HS-27A (cell line): Measurements from ENCODE around the gene HOTAIR.
A peak's percentile ranks its signal among the peaks of the same experiment; 100 is the strongest.

Experiments used
- DNase-seq: peaks from one replicate; pipeline ENCODE4 v3.0.0-alpha.2; 2012; ENCODE audit warnings: low read depth, missing footprints

Gene HOTAIR

GRCh38 chr12:54011665-54012532 lies 37.1 kb upstream of the HOTAIR start:
- DNase-seq, result no peak

- no peak for DNase-seq
These were observed 36.4 kb upstream of the HOTAIR start for GRCh38 chr12:54010972-54011664.

DNA sequence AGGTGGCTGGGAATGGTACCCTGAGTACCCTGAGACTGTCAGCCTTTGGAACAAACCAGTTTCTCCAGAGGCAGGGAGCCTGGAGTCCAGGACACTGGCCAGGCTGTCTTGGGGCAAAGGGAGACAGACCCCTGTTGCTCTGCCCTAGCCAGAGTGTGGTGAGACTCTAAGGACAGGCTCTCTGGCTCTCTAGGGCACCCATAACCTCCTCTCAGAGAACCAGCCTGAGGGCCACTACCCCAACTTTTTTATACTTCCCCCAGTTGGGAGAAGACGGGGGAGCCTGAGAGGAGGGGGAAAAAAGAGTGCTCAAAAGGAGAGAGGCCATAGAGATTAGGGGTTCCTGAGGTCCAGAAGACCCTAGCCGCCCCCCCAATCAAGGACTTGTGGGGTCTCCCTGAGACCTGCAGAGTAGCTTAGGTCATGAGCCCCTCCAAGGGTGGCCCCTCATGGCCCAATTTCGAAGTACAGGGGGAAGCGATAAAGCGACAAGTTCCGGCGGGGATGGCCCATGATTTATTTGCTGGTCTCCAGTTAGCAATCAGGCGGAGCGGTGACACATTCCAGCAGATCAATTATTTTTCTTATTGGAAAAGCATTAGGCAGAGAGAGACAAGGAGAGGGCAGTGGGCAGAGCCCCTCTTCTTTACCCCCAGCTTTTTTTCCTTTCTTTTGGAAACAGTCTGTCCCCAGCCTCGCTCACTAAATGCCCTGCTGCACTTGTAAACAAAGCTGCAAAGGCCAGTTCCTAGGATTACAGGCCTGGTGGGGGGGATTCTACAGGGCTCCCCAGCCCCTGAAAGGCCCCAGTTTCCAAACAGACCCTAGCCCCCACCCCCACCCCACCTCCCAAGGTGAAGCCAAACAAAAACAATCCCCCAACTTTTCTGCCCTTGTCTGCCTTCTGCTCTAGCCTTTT lies 35.6 kb upstream of the HOTAIR start:
- DNase-seq, result no peak

- no peak for DNase-seq
These were observed 34.7 kb upstream of the HOTAIR start for GRCh38 chr12:54009171-54010052.

- DNase-seq, result no peak
These were observed 33.5 kb upstream of the HOTAIR start for GRCh38 chr12:54008260-54008552.

DNA sequence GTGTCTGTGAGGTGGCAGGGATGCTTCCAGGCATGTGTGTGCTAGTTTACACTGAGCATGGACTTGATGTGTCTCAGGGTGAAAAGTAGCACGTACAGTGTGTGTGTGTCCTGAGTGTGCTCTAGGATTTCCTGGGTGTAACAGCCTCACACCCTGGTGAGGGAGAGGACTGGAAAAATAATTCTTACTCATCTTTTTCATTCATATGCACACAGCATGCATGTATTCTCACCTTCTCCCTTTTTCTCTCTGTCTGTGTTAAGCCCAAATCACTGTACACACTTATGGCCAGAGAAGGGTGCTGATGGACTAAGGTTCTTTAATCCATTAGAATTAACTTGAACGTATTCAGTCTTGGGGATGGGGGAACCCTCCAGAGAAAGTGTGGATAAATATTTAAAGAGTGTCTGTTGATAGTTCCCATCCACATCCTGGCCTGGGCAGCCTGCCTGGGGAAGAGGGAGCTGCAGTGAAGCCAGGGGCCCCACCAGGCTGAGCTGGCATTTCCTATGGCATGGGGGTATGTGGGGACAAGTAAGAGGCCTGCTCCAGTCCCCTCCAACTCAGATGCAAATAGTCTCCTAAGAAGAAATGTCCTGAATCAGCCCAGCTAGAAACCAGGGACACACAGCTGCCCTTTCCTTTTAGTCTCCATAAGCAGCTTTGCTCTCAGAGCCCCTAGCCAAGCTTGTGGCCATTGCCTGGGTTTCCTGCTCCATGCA lies 32.9 kb upstream of the HOTAIR start:
- DNase-seq, result no peak

DNA sequence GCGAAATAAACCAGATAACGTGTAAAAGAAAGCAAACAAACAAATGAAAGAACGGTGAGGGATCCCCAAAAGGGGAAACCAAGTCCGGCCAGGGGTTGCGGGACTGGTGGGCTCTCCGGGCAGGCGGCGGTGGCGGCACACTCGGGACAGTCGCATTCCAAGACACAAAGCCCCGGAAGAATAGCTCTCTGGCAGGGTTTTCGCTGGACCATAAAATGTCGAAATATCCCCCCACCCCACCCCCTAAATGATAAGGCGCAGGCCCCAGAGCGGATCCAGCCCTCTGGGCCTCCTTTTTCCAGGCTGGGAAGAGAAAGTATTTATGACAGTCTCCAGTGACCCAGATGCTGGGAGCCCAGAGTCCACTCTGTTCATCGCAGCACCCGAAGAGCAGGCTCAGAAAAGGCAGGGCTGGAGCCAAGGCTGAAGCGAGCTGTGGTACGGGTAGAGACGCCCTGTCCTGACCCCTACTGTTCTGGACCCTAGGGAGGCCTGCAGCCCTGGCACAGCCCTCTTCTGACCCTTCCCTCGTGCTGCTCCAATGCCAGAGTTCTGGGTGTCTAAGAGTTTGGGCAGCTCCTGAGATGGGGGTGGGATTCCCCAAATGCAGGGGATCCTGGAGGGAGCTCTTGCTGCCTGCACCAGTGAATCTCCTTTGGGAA lies 31.9 kb upstream of the HOTAIR start:
- no peak for DNase-seq

- DNase-seq, result peak; percentile 59
These were observed 31.3 kb upstream of the HOTAIR start for GRCh38 chr12:54005853-54006558.

- DNase-seq, result no peak
These were observed 30.7 kb upstream of the HOTAIR start for GRCh38 chr12:54005531-54005852.

DNA sequence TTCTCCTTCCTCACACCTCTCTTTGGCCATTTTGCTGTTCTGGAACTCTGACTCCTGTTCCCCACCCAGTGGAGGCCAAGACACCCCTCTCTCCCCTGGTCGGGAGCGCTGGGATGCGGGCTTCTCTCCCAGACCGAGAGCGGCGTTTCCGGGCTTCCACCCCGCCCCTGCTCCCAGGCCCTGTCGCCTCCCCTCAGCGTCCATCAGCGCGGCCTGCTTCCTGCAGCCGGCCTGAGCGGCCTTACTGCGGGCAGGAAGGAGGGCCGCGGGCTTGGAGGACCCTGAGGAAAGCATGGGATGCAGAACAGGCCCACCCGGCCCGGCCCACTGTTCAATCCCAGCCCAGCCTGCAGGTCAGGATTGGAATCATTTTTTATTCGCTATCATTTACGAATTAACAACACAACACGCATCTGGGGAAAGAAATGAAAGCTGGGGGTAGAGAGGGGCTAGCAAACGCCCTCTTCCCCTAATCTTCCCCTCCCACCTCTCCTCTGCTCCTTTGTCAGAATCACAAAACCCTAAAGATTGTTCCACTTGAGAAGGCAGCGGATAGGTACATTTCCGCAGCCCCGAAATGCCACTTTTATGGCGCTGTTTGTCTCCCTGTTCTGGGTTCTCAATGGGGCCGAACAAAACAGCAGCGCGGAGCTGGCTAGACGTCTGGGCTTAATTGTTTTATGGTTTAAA lies 30.2 kb upstream of the HOTAIR start:
- DNase-seq, result no peak

DNA sequence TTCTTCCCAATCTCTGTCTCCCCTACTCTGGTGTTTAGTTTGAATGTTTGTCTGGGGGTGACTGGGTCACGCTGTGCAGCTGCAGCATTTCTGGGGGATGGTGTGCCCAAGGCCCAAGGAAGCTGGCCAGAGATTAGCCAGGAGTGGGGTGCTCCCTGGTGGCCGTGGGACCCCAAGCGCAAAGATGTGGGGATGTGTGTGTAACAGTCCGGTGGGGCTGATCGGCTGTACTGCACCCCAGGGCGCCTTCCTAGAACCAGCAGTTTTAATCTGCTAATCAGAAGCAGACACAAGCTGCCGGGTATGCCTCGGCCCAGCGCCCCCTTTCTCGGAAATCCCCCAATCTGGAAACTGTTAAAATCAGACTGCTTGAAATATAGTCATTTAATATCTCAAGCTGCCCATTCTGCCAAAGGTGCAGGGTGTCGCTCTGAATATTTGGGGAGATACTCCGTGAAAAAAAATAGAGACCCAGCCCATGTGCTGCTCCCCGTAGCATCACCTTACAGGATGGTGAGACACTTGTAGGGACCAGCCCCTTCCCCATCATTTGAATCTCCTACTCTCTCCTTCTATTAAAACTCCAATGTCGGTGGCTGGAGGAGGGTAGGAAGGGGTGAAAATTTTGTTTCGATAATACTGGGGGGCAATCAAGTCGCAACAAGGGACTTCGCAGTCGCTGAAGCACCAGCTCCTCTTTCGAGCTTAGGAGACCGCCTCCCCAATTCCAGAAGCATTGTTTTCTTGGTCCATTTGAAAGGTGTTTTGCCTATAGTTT lies 29.5 kb upstream of the HOTAIR start:
- DNase-seq, result no peak

GRCh38 chr12:54003625-54004024 lies 28.9 kb upstream of the HOTAIR start:
- DNase-seq, result no peak

- DNase-seq, result no peak
These were observed 28.2 kb upstream of the HOTAIR start for GRCh38 chr12:54002915-54003389.

DNA sequence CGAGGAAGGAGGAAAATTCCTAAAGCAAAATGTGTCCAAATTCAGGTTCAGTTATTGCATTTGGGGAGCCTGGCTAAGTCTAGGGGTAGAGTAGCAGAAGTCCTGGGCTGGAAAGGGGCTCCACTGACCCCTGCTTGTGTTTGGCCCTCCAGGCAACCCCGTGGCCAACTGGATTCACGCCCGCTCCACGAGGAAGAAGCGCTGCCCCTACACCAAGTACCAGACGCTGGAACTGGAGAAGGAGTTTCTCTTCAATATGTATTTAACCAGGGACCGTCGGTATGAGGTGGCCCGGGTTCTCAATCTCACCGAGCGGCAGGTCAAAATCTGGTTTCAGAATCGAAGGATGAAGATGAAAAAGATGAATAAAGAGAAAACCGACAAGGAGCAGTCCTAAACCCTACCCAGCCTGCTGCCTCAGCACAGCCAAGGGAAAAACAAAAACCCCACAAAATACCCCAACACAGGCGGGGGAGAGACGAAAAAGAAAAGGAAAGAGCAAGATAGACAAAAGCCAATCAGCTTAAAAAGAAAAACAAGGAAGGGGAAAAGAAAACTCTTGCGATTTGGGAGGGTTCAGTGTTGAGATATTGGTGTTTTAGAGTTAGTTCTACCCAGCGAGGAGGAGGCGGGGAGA lies 27.6 kb upstream of the HOTAIR start:
- no peak for DNase-seq

GRCh38 chr12:54001283-54002187 lies 26.8 kb upstream of the HOTAIR start:
- DNase-seq, result no peak
